Epithelial cell of proximal tubule (primary cell): ENCODE data around the gene NCF2. TPM values are rescaled to one million over a fixed set of nuclear protein-coding genes. Genes with fewer than 3 reads are reported as not detected.

Experiments used
- DNase-seq: peaks from one replicate; pipeline ENCODE4 v3.0.0-alpha.2; 2011; ENCODE audit warnings: low read depth
- H3K4me3 ChIP-seq: 2 replicates; pipeline ENCODE4 v1.5.1; 2011; ENCODE audit warnings: low read depth, mild to moderate bottlenecking, low read length
- CTCF ChIP-seq: conservative IDR thresholded peaks from 2 replicates; pipeline ENCODE4 v1.5.1; 2012; ENCODE audit warnings: low read depth, mild to moderate bottlenecking, low read length
- total RNA-seq: library from RNA; depleted of rRNA; stranded (reverse); fragments of >200 nt; gene quantifications from 2 replicates; pipeline ENCODE4 v1.2.3, GENCODE V29; 2015

Gene NCF2
- total RNA-seq, 1 donor from 2014 or later = 25.6 TPM

GRCh38 chr1:183508694-183509093 is 81.6 kb downstream of the NCF2 start:
- no peak for DNase-seq
- H3K4me3 ChIP-seq = no peak overlapping the region
- TF ChIP-seq CTCF = no peak

- no peak for DNase-seq
- H3K4me3 ChIP-seq = no peak overlapping the region
- TF ChIP-seq CTCF = no peak
These were observed 83.7 kb downstream of the NCF2 start for GRCh38 chr1:183506561-183506960.

Other genes starting within 250 kb of the NCF2 start
- gene NMNAT2, start 172.1 kb downstream of the NCF2 start, total RNA-seq = 0.52 and 0.65 TPM in 2 replicates
- 7.0 and 8.5 TPM in 2 replicates for gene SMG7, start 118.0 kb downstream of the NCF2 start, total RNA-seq
- 94.4 and 127 TPM in 2 replicates for gene ARPC5, start 45.3 kb upstream of the NCF2 start, total RNA-seq
- gene APOBEC4, start 62.9 kb upstream of the NCF2 start, total RNA-seq = not detected in 2 replicates
- 1.6 and 2.8 TPM in 2 replicates for gene RGL1, start 214.7 kb upstream of the NCF2 start, total RNA-seq